ENCODE data around the gene SH3TC2.

The SH3TC2 gene

DNA sequence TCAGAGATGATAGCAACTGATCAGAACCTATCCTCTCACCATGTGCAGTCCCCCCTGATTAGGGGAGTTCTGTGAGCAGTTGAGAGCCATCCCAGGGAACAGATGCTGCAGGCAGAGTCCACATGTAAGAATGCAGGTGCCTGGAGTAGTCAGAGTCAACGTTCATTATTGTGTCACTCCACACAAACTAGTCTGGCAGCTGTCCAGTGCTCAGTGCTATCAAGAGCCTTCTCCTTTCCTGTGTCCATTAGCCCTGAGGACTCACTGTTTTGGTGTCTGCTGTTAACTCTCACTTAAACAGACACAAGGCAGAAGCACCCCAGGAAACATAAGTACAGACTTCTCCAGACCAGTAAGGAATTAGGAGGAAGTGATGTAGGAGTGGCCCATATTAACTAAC, 2.5 kb downstream of the SH3TC2 start:
- DNase-seq (ENCODE audit: low read depth in 3 of 3), result no peak

DNA sequence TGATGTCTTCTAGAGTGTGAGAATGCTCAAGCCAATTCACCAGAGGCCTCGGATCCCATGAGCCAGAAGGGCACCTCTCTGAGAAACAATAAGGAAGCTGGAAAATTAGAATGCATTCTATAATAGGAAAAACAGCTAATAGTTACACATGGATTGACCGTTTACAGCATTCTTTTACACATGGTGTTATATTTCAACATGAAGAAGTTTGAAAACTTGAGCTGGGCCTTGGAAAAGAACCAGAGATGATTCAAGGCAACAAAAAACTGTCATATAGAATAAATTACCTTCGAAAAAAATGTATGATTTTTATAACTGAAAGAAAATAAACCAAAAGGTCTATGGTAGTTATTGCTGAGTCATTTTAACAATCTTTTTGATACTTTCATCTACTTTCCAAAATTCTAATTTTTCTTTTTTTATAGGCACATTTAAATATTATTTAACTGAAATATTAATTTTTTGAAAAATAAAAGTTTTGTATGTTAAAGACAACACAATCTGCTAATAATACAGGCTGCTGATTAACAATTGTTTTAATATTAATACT, 6.2 kb downstream of the SH3TC2 start:
- no peak for DNase-seq (ENCODE audit: low read depth in 3 of 3)

DNA sequence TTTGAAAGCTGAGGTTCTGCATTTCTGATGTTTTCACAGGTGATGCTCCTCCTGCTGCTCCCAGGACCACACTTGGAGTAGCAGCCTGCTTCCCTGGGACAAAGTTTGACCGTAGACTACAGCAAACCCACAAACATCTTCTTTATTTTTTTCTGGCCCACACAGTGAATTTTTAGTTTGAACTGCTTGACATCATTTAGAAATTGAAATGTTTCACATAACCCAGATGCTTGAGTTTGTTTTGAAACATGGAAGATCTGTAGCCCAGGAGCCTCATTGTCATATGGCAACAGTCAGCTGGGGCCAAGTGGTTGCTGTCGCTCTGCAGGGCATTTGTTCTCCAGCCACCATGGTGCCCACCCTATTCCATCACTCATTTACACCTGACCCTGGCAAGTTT, 8.4 kb downstream of the SH3TC2 start:
- DNase-seq (ENCODE audit: low read depth in 3 of 3), result no peak

GRCh38 chr5:149053072-149053695, 9.7 kb downstream of the SH3TC2 start:
- no peak for DNase-seq (ENCODE audit: low read depth in 3 of 3)

DNA sequence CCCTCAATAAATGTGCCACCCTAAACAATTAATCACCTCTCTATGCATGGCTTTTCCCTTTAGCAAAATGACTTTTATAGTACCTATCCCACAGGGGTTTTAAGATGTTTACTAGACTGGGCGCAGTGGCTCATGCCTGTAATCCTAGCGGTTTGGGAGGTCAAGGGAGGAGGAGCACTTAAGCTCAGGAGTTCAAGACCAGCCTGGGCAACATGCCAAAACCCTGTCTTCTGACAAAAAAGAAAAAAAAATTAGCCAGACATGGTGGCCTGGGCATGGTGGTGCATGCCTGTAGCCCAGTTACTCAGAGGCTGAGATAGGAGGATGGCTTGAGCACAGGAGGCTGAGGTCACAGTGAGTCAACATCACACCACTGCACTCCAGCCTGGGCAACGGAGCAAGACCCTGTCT, 13.5 kb downstream of the SH3TC2 start:
- DNase-seq (ENCODE audit: low read depth in 3 of 3), result no peak

DNA sequence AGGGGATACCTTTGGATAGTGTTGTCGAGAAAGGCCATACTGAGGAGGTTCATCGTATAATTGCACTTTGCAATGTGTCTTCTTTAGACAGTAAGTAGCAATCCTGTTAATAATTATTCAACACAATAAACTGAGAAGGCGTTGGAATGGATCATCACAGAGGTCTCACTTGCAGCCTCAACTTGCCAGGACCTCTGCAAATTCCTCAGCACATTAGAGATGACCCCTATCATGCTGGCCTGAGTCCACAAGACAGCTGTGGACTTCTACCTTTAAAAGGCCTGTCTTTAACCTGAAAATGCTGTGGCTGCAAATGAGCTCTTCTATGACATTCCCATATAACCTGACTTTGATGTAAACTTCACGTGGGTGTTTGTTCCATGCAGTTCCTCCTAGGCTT, 14.1 kb downstream of the SH3TC2 start:
- no peak for DNase-seq (ENCODE audit: low read depth in 3 of 3)

DNA sequence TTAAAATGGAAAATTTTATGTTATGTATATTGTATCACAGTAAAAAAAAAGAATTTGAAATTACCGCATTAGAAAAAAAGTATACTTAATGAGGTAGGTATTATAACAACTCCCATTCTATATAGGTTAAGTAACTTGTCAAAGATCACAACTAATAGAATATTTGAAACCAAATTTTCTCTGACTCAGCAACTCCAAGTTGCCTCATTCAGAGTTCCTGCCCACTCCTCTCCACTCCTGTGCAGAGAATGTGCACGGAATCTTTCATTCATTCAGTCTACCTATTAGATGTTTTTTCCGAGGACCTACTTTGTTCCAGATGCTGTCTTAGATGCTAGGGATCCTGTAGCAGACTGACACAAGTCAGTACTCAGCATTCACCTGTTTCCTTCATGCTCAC, 15.4 kb downstream of the SH3TC2 start:
- no peak for DNase-seq (ENCODE audit: low read depth in 3 of 3)

DNA sequence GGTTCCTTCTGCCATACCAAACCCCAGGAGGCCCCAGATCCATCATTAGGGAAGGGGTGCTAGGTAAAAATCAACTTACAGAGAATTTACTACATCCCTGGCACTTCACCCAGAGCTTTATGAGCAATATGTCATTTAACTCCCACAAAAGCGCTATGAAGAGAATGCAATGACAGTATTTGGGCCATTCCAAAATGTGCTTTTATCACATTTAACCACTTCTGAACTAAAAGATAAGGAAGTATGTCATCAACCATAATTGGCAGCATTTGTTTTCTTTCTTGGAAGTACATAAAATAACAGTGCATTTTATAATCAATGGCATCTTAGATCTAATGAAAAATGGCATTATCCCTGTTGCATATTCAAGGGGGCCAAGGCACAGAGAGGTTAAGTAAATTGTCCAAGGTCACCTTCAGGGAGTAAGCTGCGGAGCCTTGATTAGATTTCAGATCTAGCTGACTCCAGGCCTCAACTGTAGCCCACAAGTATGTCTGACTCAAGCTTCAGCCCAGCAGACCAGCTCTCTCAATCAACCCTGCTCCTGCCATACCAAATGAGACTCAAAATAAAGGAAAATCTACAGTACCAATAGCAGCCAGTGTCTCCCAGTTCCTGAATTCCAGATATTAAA, 16.5 kb downstream of the SH3TC2 start:
- no peak for DNase-seq (ENCODE audit: low read depth in 3 of 3)

DNA sequence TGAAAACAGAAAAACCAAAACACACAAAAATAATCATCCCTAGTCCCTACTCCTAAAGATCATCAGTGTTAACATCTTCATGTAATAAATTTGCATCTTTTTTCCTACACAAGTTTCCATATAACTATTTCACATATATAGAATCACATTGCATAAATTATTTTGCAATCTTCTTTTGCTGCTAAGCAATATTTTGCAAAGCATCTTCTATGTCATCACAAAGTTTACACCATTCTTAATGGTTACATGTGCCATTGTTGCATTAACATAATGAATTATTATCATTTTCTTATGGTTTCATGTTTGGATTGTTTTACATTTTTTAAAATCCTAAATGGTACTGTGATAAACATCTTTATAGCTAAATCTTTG, 17.8 kb downstream of the SH3TC2 start:
- DNase-seq (ENCODE audit: low read depth in 3 of 3), result no peak

DNA sequence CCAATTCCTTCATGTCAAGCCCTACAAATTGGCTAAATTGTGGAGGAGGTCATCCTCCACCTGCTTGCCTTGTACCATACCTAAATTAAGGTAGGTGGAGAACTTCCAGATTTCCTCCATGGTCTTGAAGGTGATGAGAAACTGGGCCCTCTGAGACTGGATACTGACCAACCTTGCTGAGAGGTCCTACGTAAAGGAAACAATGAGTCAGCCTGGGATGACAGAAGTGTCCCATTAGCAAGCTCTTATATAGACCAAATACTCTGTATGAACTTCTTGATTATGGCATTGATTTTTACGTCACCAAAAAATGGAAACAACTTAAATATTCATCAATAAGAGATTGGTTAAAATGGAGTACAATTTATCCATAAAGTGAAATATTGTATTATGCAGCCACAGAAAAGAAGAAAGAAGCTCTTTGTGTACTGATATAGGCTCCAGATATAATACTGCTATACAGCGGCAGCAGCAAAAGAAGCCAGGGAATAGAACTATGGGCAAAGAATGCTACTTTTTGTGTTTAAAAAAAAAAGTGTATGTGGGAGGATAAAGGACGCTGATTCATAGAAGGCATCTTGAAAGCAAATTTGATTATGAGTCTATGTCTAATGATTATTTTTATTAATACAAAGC, 18.3 kb downstream of the SH3TC2 start:
- DNase-seq (ENCODE audit: low read depth in 3 of 3), result no peak

DNA sequence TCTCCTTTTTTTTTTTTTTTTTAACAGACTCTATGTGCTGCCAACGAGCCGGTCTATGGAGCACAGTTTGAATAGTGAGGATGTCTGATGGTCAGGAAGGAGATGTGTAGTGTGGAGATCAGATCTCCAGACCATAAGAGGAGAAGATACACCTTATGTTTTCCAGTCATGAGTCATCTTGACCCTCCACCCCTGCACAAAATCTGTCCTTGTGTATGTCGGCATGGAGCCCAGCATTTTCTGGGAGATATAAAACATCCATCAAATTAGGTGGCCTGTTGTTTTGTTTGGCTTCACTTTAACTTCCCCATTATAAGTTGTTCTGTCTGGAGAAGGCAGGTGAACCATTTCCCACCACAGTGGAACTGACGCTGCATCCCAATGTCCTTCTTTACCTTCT, 19.2 kb downstream of the SH3TC2 start:
- DNase-seq (ENCODE audit: low read depth in 3 of 3), result no peak

- no peak for DNase-seq (ENCODE audit: low read depth in 3 of 3)
These were observed 20.0 kb downstream of the SH3TC2 start for GRCh38 chr5:149042865-149043264.

DNA sequence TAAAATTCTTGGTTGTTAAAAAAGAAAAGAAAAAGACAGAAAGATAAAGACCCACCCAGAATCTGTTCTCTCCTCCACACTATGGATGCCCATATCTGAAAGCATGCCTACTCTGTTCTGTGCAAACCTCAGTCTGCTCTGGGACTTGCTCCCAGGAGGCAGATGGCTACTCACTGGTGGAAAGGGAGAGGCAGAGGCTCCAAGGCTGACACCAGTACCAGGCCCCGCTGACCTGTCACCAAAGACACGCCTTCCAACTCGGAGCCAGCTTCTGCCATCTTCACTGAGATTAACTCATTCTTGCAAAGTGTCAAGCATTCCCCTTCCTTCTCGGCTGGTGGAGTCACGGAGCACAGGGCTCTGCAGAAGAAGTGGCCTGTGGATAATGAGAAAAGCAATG, 21.6 kb downstream of the SH3TC2 start:
- DNase-seq (ENCODE audit: low read depth in 3 of 3), result no peak

GRCh38 chr5:149040421-149040820, 22.4 kb downstream of the SH3TC2 start:
- DNase-seq (ENCODE audit: low read depth in 3 of 3), result no peak

DNA sequence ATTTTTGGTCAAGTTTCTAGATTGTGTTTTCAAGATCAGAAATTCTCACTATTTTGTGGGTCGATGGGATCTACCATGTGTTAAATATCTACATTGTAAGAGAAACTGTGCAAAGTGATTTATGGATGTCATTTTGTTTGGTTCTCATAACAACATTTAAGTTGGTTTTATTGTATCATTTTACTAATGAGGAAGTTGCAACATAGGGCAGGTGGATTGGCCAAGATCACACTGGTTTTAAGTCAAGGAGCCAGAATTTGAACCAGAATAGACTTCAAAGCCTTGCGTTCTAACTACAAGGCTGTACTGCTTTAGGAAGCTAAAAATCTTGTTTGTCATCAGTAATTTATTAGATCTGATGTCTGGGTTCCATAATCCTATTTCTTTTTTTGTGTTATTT, 23.4 kb downstream of the SH3TC2 start:
- DNase-seq (ENCODE audit: low read depth in 3 of 3), result no peak

- no peak for DNase-seq (ENCODE audit: low read depth in 3 of 3)
These were observed 24.4 kb downstream of the SH3TC2 start for GRCh38 chr5:149038336-149039080.

GRCh38 chr5:149037817-149038216, 25.0 kb downstream of the SH3TC2 start:
- no peak for DNase-seq (ENCODE audit: low read depth in 3 of 3)

DNA sequence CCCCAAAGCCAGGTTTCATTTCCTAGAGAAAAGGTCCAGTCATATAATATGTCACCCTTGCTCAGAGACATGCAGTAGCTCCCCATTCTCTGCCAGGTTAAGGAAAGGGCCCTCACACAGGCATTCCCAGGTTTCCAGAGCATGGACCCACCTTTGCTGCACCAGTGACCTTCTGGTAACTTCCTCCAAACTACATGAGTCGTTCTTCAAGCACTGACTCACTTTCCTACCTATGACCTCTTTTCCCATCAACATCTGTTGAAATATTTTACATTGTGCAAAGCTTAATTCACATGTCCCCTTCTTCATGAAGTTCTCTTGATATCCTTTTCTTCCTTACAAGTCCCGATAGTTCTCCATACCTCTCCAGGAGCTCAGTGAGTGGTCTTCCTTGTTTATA, 25.9 kb downstream of the SH3TC2 start:
- DNase-seq (ENCODE audit: low read depth in 3 of 3), result no peak

GRCh38 chr5:149036168-149036567, 26.7 kb downstream of the SH3TC2 start:
- DNase-seq (ENCODE audit: low read depth in 3 of 3), result no peak

- DNase-seq (ENCODE audit: low read depth in 3 of 3), result peak; percentile 29 to 33 (median 32)
These were observed 27.5 kb downstream of the SH3TC2 start for GRCh38 chr5:149035372-149035790.

DNA sequence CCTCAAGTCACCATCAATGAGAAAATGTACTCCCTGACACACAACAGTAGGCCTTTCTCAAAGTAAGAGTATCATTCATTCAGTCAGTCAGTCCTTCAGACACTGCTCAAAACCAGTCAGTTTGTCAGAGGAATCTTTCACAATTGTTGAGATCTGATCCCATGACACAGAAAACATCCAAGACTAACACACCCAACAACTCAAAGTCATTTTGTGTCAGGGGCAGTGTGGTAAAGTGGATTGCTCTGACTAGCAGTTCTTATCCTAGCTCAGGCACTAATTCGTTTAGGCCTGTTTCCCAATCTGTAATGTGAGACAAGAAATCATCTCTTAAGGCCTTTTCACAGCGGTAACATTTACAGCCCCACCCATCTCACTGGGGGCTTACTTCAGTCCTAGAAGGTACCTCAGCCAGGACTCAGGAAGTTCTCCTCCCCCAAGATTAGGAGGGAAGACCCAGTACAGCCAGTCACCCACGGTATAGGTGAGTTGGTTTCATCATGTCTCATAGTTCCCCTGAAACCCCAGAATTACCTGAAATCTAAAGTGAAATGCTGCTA, 31.9 kb downstream of the SH3TC2 start:
- no peak for DNase-seq (ENCODE audit: low read depth in 3 of 3)

- DNase-seq (ENCODE audit: low read depth in 3 of 3), result no peak
These were observed 32.5 kb downstream of the SH3TC2 start for GRCh38 chr5:149030392-149030791.
